ENCODE results near the gene TLR6.

TLR6 gene

GRCh38 chr4:38867478-38868058 is 11.0 kb upstream of the TLR6 start, which contains the start of gene FAM114A1:
FAM114A1 (plus strand) TSS chr4:38867806; CDS start chr4:38878079, 10,273 bp downstream.
- Histone ChIP-seq H2BK12ac (ENCODE audit: low read length) (no peak within 1 kb of the TSS), H3K36me3 (replicated peaks in 1 of 2; ENCODE audit: control insufficient read depth in 2 of 2, insufficient read depth in 2 of 2, low read length in 2 of 2) (peaks cover 0 to 3% of the 10 kb centered on the region in 2 donors), H3K14ac (ENCODE audit: low read length) (peak within 1 kb of the TSS; percentile 39), H2BK120ac (ENCODE audit: low read depth, low read length) (no peak within 1 kb of the TSS), H3K9ac (ENCODE audit: low read depth, low read length, poor library complexity) (peak within 1 kb of the TSS; percentile 87), H3K9me3 (replicated peaks in 1 of 2; ENCODE audit: control insufficient read depth in 2 of 2, insufficient read depth in 1 of 2, low read depth in 1 of 2, low read length in 2 of 2) (no peaks in the 10 kb centered on the region), H3K4ac (ENCODE audit: low read length) (no peak within 1 kb of the TSS), H3K79me1 (ENCODE audit: low read depth, low read length) (no peaks in the 10 kb centered on the region), H3K4me2 (ENCODE audit: insufficient read depth, low read length, poor library complexity, severe bottlenecking) (peak within 1 kb of the TSS; percentile 87), H3K27me3 (ENCODE audit: control insufficient read depth in 3 of 3, insufficient read depth in 3 of 3, low read depth in 1 of 3, low read length in 3 of 3) (peaks cover 2 to 22% (median 10%) of the 10 kb centered on the region in 3 experiments), H2BK5ac (ENCODE audit: low read length) (peak within 1 kb of the TSS; percentile 76), H3K4me1 (ENCODE audit: control insufficient read depth in 2 of 2, insufficient read depth in 1 of 2, low read depth in 1 of 2, low read length in 2 of 2) (peaks cover 5 to 6% of the 10 kb centered on the region in 2 donors), H2BK15ac (ENCODE audit: low read length) (peak within 1 kb of the TSS; percentile 99), H3K23ac (ENCODE audit: low read depth, low read length, poor library complexity) (peak within 1 kb of the TSS; percentile 94), H4K91ac (ENCODE audit: low read depth, low read length, poor library complexity) (no peak within 1 kb of the TSS), H2AK5ac (ENCODE audit: low read depth, low read length) (peak within 1 kb of the TSS; percentile 79), H2AFZ (ENCODE audit: low read length) (peak within 1 kb of the TSS; percentile 94), H3K4me3 (ENCODE audit: low read length in 2 of 2) (peak within 1 kb of the TSS; percentile 50 to 87), H3K18ac (ENCODE audit: low read length) (peak within 1 kb of the TSS; percentile 98), H3K27ac (replicated peaks; ENCODE audit: low read length) (no peak within 1 kb of the TSS), H4K8ac (ENCODE audit: low read depth, low read length) (peak within 1 kb of the TSS; percentile 23)
- WGBS, 2 donors (ENCODE audit: extremely low coverage in 2 of 2, insufficient read length in 2 of 2, insufficient replicate concordance in 1 of 2): no CpG with 5 or more reads among the region's 66 CpGs
- DNase-seq (ENCODE audit: low spot score): peak; percentile 41

DNA sequence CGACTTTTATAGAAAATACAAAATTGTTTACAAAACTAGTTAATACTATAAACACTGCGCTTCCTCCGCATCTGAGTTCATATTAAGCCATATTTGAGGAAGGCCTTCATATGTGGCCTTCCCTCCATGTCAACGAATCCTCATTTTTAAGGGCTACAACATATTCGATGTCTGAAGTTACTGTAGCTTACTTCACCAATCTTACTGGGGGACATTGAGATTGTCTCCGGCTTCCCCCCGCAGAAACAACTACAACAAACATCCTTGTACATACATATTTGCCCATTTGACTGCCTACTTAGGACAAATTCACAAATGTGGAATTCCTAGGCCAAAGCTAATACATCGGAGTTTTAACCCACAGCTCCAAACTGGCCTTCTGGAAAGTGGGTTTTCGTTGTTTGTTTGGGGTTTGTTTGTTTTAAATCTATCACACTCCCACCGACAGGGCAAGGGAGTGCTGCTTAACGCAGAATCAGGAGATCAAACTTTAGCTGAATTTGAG is 10.4 kb upstream of the TLR6 start:
- Histone ChIP-seq H2AK5ac (ENCODE audit: low read depth, low read length) (no peak overlapping the region), H2BK12ac (ENCODE audit: low read length) (no peak overlapping the region), H3K27me3 (ENCODE audit: control insufficient read depth in 3 of 3, insufficient read depth in 3 of 3, low read depth in 1 of 3, low read length in 3 of 3) (peaks cover 2 to 22% (median 10%) of the 10 kb centered on the region in 3 experiments), H2BK15ac (ENCODE audit: low read length) (no peak overlapping the region), H3K4ac (ENCODE audit: low read length) (no peak overlapping the region), H2AFZ (ENCODE audit: low read length) (peak overlapping the region; percentile 94), H3K4me3 (ENCODE audit: low read length in 2 of 2) (peak overlapping the region; percentile 50 to 87), H4K91ac (ENCODE audit: low read depth, low read length, poor library complexity) (no peak overlapping the region), H3K4me1 (ENCODE audit: control insufficient read depth in 2 of 2, insufficient read depth in 1 of 2, low read depth in 1 of 2, low read length in 2 of 2) (peaks cover 5 to 6% of the 10 kb centered on the region in 2 donors), H3K36me3 (replicated peaks in 1 of 2; ENCODE audit: control insufficient read depth in 2 of 2, insufficient read depth in 2 of 2, low read length in 2 of 2) (peaks cover 0 to 3% of the 10 kb centered on the region in 2 donors), H3K9ac (ENCODE audit: low read depth, low read length, poor library complexity) (no peak overlapping the region), H2BK120ac (ENCODE audit: low read depth, low read length) (no peak overlapping the region), H4K8ac (ENCODE audit: low read depth, low read length) (no peak overlapping the region), H3K23ac (ENCODE audit: low read depth, low read length, poor library complexity) (no peak overlapping the region), H2BK5ac (ENCODE audit: low read length) (no peak overlapping the region), H3K18ac (ENCODE audit: low read length) (peak overlapping the region; percentile 67), H3K9me3 (replicated peaks in 1 of 2; ENCODE audit: control insufficient read depth in 2 of 2, insufficient read depth in 1 of 2, low read depth in 1 of 2, low read length in 2 of 2) (no peaks in the 10 kb centered on the region), H3K14ac (ENCODE audit: low read length) (no peak overlapping the region), H3K4me2 (ENCODE audit: insufficient read depth, low read length, poor library complexity, severe bottlenecking) (peak overlapping the region; percentile 87), H3K27ac (replicated peaks; ENCODE audit: low read length) (no peak overlapping the region), H3K79me1 (ENCODE audit: low read depth, low read length) (no peaks in the 10 kb centered on the region)
- no peak for DNase-seq (ENCODE audit: low spot score)
- WGBS, 2 donors (ENCODE audit: extremely low coverage in 2 of 2, insufficient read length in 2 of 2, insufficient replicate concordance in 1 of 2): no CpG with 5 or more reads among the region's 11 CpGs

DNA sequence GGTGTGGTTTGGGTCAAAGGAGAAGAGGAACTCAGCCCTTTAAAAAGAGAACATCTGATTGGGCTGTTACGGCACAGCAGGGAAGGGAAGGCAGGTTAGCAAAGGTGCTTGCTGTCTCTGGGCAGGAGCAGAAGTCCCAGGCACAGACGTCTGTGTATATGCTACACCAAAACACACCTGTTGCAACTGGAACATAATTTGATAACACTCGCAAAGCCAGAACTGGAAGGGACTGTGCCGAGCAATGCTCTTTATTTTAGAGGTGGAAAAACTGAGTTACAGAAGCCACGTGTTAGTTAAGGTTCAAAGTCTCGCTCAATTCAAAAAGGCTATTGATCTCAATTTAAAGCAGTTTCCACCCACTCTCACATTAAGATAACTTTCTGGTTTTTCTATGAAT is 8.8 kb upstream of the TLR6 start:
- Histone ChIP-seq H3K4ac (ENCODE audit: low read length) (no peak overlapping the region), H3K14ac (ENCODE audit: low read length) (no peak overlapping the region), H2BK5ac (ENCODE audit: low read length) (no peak overlapping the region), H3K27me3 (ENCODE audit: control insufficient read depth in 3 of 3, insufficient read depth in 3 of 3, low read depth in 1 of 3, low read length in 3 of 3) (peaks cover 2 to 22% (median 10%) of the 10 kb centered on the region in 3 experiments), H3K4me2 (ENCODE audit: insufficient read depth, low read length, poor library complexity, severe bottlenecking) (no peak overlapping the region), H3K23ac (ENCODE audit: low read depth, low read length, poor library complexity) (no peak overlapping the region), H3K18ac (ENCODE audit: low read length) (no peak overlapping the region), H3K27ac (replicated peaks; ENCODE audit: low read length) (no peak overlapping the region), H3K36me3 (replicated peaks in 1 of 2; ENCODE audit: control insufficient read depth in 2 of 2, insufficient read depth in 2 of 2, low read length in 2 of 2) (peaks cover 0 to 3% of the 10 kb centered on the region in 2 donors), H4K91ac (ENCODE audit: low read depth, low read length, poor library complexity) (no peak overlapping the region), H3K9me3 (replicated peaks in 1 of 2; ENCODE audit: control insufficient read depth in 2 of 2, insufficient read depth in 1 of 2, low read depth in 1 of 2, low read length in 2 of 2) (no peaks in the 10 kb centered on the region), H3K79me1 (ENCODE audit: low read depth, low read length) (no peaks in the 10 kb centered on the region), H2AFZ (ENCODE audit: low read length) (no peak overlapping the region), H3K4me1 (ENCODE audit: control insufficient read depth in 2 of 2, insufficient read depth in 1 of 2, low read depth in 1 of 2, low read length in 2 of 2) (peaks cover 5 to 6% of the 10 kb centered on the region in 2 donors), H2AK5ac (ENCODE audit: low read depth, low read length) (no peak overlapping the region), H4K8ac (ENCODE audit: low read depth, low read length) (no peak overlapping the region), H2BK120ac (ENCODE audit: low read depth, low read length) (no peak overlapping the region), H3K9ac (ENCODE audit: low read depth, low read length, poor library complexity) (no peak overlapping the region), H2BK12ac (ENCODE audit: low read length) (no peak overlapping the region), H2BK15ac (ENCODE audit: low read length) (no peak overlapping the region), H3K4me3 (ENCODE audit: low read length in 2 of 2) (no peak overlapping the region)
- no CpG with 5 or more reads among the region's 6 CpGs for WGBS, 2 donors (ENCODE audit: extremely low coverage in 2 of 2, insufficient read length in 2 of 2, insufficient replicate concordance in 1 of 2)
- DNase-seq (ENCODE audit: low spot score): no peak

- Histone ChIP-seq H3K9ac (ENCODE audit: low read depth, low read length, poor library complexity) (no peak overlapping the region), H3K4me2 (ENCODE audit: insufficient read depth, low read length, poor library complexity, severe bottlenecking) (no peak overlapping the region), H4K8ac (ENCODE audit: low read depth, low read length) (no peak overlapping the region), H3K14ac (ENCODE audit: low read length) (no peak overlapping the region), H4K91ac (ENCODE audit: low read depth, low read length, poor library complexity) (no peak overlapping the region), H3K27me3 (ENCODE audit: control insufficient read depth in 3 of 3, insufficient read depth in 3 of 3, low read depth in 1 of 3, low read length in 3 of 3) (no peaks in the 10 kb centered on the region), H2BK5ac (ENCODE audit: low read length) (no peak overlapping the region), H3K4me3 (ENCODE audit: low read length in 2 of 2) (no peak overlapping the region), H3K79me1 (ENCODE audit: low read depth, low read length) (no peaks in the 10 kb centered on the region), H3K23ac (ENCODE audit: low read depth, low read length, poor library complexity) (no peak overlapping the region), H3K36me3 (replicated peaks in 1 of 2; ENCODE audit: control insufficient read depth in 2 of 2, insufficient read depth in 2 of 2, low read length in 2 of 2) (no peaks in the 10 kb centered on the region), H3K4ac (ENCODE audit: low read length) (no peak overlapping the region), H3K9me3 (replicated peaks in 1 of 2; ENCODE audit: control insufficient read depth in 2 of 2, insufficient read depth in 1 of 2, low read depth in 1 of 2, low read length in 2 of 2) (no peaks in the 10 kb centered on the region), H3K27ac (replicated peaks; ENCODE audit: low read length) (no peak overlapping the region), H2BK12ac (ENCODE audit: low read length) (no peak overlapping the region), H3K18ac (ENCODE audit: low read length) (no peak overlapping the region), H2BK120ac (ENCODE audit: low read depth, low read length) (no peak overlapping the region), H2BK15ac (ENCODE audit: low read length) (no peak overlapping the region), H2AFZ (ENCODE audit: low read length) (no peak overlapping the region), H2AK5ac (ENCODE audit: low read depth, low read length) (no peak overlapping the region), H3K4me1 (ENCODE audit: control insufficient read depth in 2 of 2, insufficient read depth in 1 of 2, low read depth in 1 of 2, low read length in 2 of 2) (no peaks in the 10 kb centered on the region)
- DNase-seq (ENCODE audit: low spot score): no peak
- no CpG with 5 or more reads among the region's 4 CpGs for WGBS, 2 donors (ENCODE audit: extremely low coverage in 2 of 2, insufficient read length in 2 of 2, insufficient replicate concordance in 1 of 2)
Measured at GRCh38 chr4:38861791-38862190, 5.2 kb upstream of the TLR6 start.
